ENCODE measurements around the gene RAB37. TPM values are rescaled to one million over a fixed set of nuclear protein-coding genes. Genes with fewer than 3 reads are reported as not detected.

Gene RAB37, protein sequence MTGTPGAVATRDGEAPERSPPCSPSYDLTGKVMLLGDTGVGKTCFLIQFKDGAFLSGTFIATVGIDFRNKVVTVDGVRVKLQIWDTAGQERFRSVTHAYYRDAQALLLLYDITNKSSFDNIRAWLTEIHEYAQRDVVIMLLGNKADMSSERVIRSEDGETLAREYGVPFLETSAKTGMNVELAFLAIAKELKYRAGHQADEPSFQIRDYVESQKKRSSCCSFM
- 1 to 10 TPM in 2 of 3 donors, under 1 TPM in 1; 0.98 to 2.1 (median 2.0) TPM for total RNA-seq

GRCh38 chr17:74736513-74737298, at the start of gene RAB37:
TSS of gene RAB37 (plus strand) at chr17:74737256. CDS start at chr17:74737273, 17 bp downstream.
- Histone ChIP-seq H3K4me1 (no peaks in the 10 kb centered on the region), H3K27ac (no peak within 1 kb of the TSS), H3K27me3 (peaks cover 0 to 56% of the 10 kb centered on the region in 2 donors), H3K9me3 (no peaks in the 10 kb centered on the region), H3K36me3 (no peaks in the 10 kb centered on the region), H3K4me3 (peak within 1 kb of the TSS; percentile 25 to 62 (median 40))
- no peak for DNase-seq (ENCODE audit: low spot score in 2 of 2)
- intact Hi-C loops (cut with DNase I; ENCODE audit: low total_unique reads): no loop called here
- TF ChIP-seq POLR2AphosphoS5 (IDR thresholded peaks at IDR 0.05) (no peak), POLR2A (IDR thresholded peaks at IDR 0.05) (no peak), CTCF (IDR thresholded peaks at IDR 0.05) (no peak)

GRCh38 chr17:74687886-74688285, 49.2 kb upstream of the RAB37 start:
- no peak for DNase-seq (ENCODE audit: low spot score in 2 of 2)
- Histone ChIP-seq H3K36me3 (no peaks in the 10 kb centered on the region), H3K4me1 (no peaks in the 10 kb centered on the region), H3K9me3 (no peaks in the 10 kb centered on the region), H3K27me3 (peaks cover 0 to 5% of the 10 kb centered on the region in 2 donors), H3K4me3 (no peak overlapping the region), H3K27ac (no peak overlapping the region)
- TF ChIP-seq POLR2A (IDR thresholded peaks at IDR 0.05) (no peak), CTCF (IDR thresholded peaks at IDR 0.05) (no peak)
- intact Hi-C loops (cut with DNase I; ENCODE audit: low total_unique reads): no loop called here

- H3K4me1 ChIP-seq: no peaks in the 10 kb centered on the region
- no peak overlapping the region for H3K4me3 ChIP-seq
- DNase-seq (ENCODE audit: low spot score in 2 of 2): no peak
- H3K36me3 ChIP-seq: no peaks in the 10 kb centered on the region
- peaks cover 0 to 10% of the 10 kb centered on the region in 2 donors for H3K27me3 ChIP-seq
- no peaks in the 10 kb centered on the region for H3K9me3 ChIP-seq
- intact Hi-C loops (cut with DNase I; ENCODE audit: low total_unique reads): no loop called here
- no peak overlapping the region for H3K27ac ChIP-seq
- TF ChIP-seq CTCF (IDR thresholded peaks at IDR 0.05) (no peak), POLR2AphosphoS5 (IDR thresholded peaks at IDR 0.05) (no peak), POLR2A (IDR thresholded peaks at IDR 0.05) (no peak)
Measured at GRCh38 chr17:74690409-74690825, 46.6 kb upstream of the RAB37 start.

- Histone ChIP-seq H3K27me3 (peaks cover 0 to 13% of the 10 kb centered on the region in 2 donors), H3K4me1 (no peaks in the 10 kb centered on the region), H3K36me3 (no peaks in the 10 kb centered on the region), H3K9me3 (no peaks in the 10 kb centered on the region), H3K27ac (no peak overlapping the region), H3K4me3 (no peak overlapping the region)
- no peak for DNase-seq (ENCODE audit: low spot score in 2 of 2)
- TF ChIP-seq POLR2AphosphoS5 (IDR thresholded peaks at IDR 0.05) (no peak), CTCF (IDR thresholded peaks at IDR 0.05) (no peak), POLR2A (IDR thresholded peaks at IDR 0.05) (no peak)
- intact Hi-C loops (cut with DNase I; ENCODE audit: low total_unique reads): no loop called here
Measured at GRCh38 chr17:74691151-74691550, 45.9 kb upstream of the RAB37 start.

- H3K4me1 ChIP-seq: no peaks in the 10 kb centered on the region
- peaks cover 0 to 17% of the 10 kb centered on the region in 2 donors for H3K27me3 ChIP-seq
- DNase-seq (ENCODE audit: low spot score in 2 of 2): no peak
- H3K27ac ChIP-seq: no peak overlapping the region
- no peaks in the 10 kb centered on the region for H3K9me3 ChIP-seq
- no peak overlapping the region for H3K4me3 ChIP-seq
- TF ChIP-seq CTCF (IDR thresholded peaks at IDR 0.05) (no peak), POLR2A (IDR thresholded peaks at IDR 0.05) (no peak), POLR2AphosphoS5 (IDR thresholded peaks at IDR 0.05) (no peak)
- intact Hi-C loops (cut with DNase I; ENCODE audit: low total_unique reads): no loop called here
- H3K36me3 ChIP-seq: no peaks in the 10 kb centered on the region
Measured at GRCh38 chr17:74694081-74694480, 43.0 kb upstream of the RAB37 start.
